GM21576 (cell line): Measurements from ENCODE around the gene ZNF823.
"Not testable (repeated sequence)": the region's sequence is repeated elsewhere in the genome, so short reads cannot be mapped to it uniquely, and the experiment has no call there.

Experiments used
- ATAC-seq: cut with Tn5 transposase; IDR thresholded peaks from one replicate; pipeline ENCODE4 v1.9.1; 2021; ENCODE audit warnings: mild to moderate bottlenecking, moderate library complexity; ENCODE audit not compliant: unreplicated experiment

Gene ZNF823

GRCh38 chr19:11738746-11739620, at the start of gene ZNF823:
ZNF823 (minus strand) TSS chr19:11738946; CDS start chr19:11738819, 127 bp downstream.
- peak; percentile 89 for ATAC-seq

- no peak for ATAC-seq
Observed at GRCh38 chr19:11787536-11787935, 48.8 kb upstream of the ZNF823 start.

GRCh38 chr19:11784356-11784755, 45.6 kb upstream of the ZNF823 start:
- no peak for ATAC-seq

GRCh38 chr19:11783767-11784166, 45.0 kb upstream of the ZNF823 start:
- no peak for ATAC-seq

GRCh38 chr19:11781295-11782057, 42.7 kb upstream of the ZNF823 start:
- ATAC-seq, result no peak

GRCh38 chr19:11780431-11781020, 41.8 kb upstream of the ZNF823 start:
- no peak for ATAC-seq

GRCh38 chr19:11776669-11777068, 37.9 kb upstream of the ZNF823 start:
- not testable (repeated sequence) for ATAC-seq

- not testable (repeated sequence) for ATAC-seq
Observed at GRCh38 chr19:11771520-11771919, 32.8 kb upstream of the ZNF823 start.

GRCh38 chr19:11769995-11770394, 31.2 kb upstream of the ZNF823 start:
- no peak for ATAC-seq

- ATAC-seq, result peak; percentile 21
Observed at GRCh38 chr19:11767633-11768133, 28.9 kb upstream of the ZNF823 start.

GRCh38 chr19:11766597-11767591, 28.1 kb upstream of the ZNF823 start, which contains the start of gene ZNF441:
ZNF441 (plus strand) TSS chr19:11767000; CDS start chr19:11767194, 194 bp downstream.
- peak; percentile 92 for ATAC-seq

- no peak for ATAC-seq
Observed at GRCh38 chr19:11763611-11764010, 24.9 kb upstream of the ZNF823 start.

- no peak for ATAC-seq
Observed at GRCh38 chr19:11763117-11763516, 24.4 kb upstream of the ZNF823 start.

- ATAC-seq, result no peak
Observed at GRCh38 chr19:11759805-11760204, 21.1 kb upstream of the ZNF823 start.

- ATAC-seq, result no peak
Observed at GRCh38 chr19:11756965-11757364, 18.2 kb upstream of the ZNF823 start.

GRCh38 chr19:11754663-11755062, 15.9 kb upstream of the ZNF823 start:
- no peak for ATAC-seq

- no peak for ATAC-seq
Observed at GRCh38 chr19:11752244-11752736, 13.5 kb upstream of the ZNF823 start.

GRCh38 chr19:11749751-11750150, 11.0 kb upstream of the ZNF823 start:
- no peak for ATAC-seq

- no peak for ATAC-seq
Observed at GRCh38 chr19:11747277-11747676, 8.5 kb upstream of the ZNF823 start.

- no peak for ATAC-seq
Observed at GRCh38 chr19:11745869-11746268, 7.1 kb upstream of the ZNF823 start.
